D721Med (cell line): ENCODE results near the gene RHEX.

ENCODE experiments used
- DNase-seq: peaks from one replicate; pipeline ENCODE4 v3.0.0; 2011; ENCODE audit warnings: low spot score; ENCODE audit not compliant: insufficient read length
- FAIRE-seq: peaks from 2 replicates; lab custom pipeline; 2011; peaks lifted over from hg19 to GRCh38; lab: Jason Lieb, UNC
- CTCF ChIP-seq: IDR thresholded peaks from 2 replicates; pipeline ENCODE4 v1.5.1; 2012; ENCODE audit warnings: mild to moderate bottlenecking, control low read depth; ENCODE audit not compliant: insufficient read depth; ENCODE audit errors: missing control alignments

The RHEX gene

GRCh38 chr1:206125346-206125745 lies 72.4 kb downstream of the RHEX start:
- FAIRE-seq (no peak), DNase-seq (no peak)
- no peak for TF ChIP-seq CTCF

- TF ChIP-seq CTCF: no peak
- DNase-seq: no peak
- FAIRE-seq: no peak
Measured at GRCh38 chr1:206127336-206127735, 74.4 kb downstream of the RHEX start.

DNA sequence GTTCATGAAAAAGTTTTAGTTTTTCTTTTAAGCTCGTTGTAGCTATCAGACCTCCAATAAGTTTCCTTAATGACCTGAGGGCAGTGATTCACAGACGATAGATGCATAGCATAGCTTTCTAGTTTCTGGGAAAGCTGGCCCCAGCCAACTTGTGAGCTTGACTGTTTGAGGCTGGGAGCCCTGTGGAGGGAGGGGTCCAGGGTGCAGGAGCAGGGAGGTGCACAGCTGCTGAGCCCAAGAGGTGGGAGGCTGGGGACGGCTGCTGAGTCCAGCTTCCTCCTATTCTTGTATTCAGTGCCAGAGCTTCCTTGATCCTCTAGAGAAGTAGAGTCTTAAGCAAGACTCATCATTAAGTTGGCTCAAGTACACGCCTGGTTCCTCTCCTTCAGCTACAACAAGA lies 75.2 kb downstream of the RHEX start:
- no peak for FAIRE-seq
- no peak for DNase-seq
- TF ChIP-seq CTCF: no peak

DNA sequence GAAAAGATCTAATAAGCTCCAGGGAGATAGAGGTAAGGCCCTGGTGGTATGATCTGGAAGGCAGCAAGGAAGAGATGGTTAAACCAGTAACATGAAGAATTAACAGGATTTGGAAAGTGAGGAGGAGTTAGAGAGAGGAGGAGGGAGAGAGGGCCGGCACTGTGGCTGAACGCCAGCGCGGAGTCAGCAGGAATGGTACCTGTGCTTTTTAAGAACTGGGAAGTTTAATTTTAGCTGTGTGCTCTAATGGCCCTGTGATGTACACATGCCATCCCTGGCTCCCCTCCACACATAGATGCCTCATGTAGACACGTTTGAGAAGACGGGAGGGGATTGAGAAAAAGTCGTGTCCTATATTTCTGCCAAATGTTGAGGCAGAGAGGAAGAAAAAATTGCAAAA lies 78.1 kb downstream of the RHEX start:
- DNase-seq (no peak), FAIRE-seq (no peak)
- TF ChIP-seq CTCF: no peak

DNA sequence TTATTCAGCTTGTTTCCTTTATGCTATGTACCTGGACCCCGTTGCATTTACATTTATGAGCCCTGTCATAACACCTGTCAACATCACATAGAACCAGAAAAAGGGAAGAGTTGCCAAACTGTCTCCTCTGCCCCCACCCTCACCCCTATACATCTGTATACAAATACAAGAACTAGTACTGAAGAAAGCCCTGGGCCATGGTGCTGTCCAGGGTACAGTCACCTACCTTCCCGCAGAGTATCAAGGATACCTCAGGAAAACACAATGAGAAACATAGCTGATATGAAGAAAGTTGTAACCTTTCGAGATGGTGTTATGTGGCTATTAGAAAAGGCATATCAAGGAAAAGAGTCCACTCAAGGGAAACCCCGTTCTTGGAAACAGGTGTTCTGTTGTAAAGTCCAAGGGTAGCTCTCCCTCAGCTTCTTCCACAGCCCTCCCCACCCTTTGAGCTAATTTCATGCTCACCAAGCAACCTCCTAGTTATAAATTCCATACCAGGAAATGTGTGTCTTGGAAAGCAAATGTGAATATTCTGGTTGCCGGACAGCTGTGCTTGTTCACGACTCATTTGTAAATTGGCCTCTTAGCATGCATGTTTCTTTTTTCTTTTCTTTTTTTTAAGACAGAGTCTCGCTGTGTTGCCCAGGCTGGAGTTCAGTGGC lies 80.9 kb downstream of the RHEX start:
- DNase-seq (no peak), FAIRE-seq (no peak)
- no peak for TF ChIP-seq CTCF

GRCh38 chr1:206135248-206135647 lies 82.3 kb downstream of the RHEX start:
- TF ChIP-seq CTCF: no peak
- no peak for DNase-seq
- no peak for FAIRE-seq

- no peak for DNase-seq
- no peak for TF ChIP-seq CTCF
- FAIRE-seq: no peak
Measured at GRCh38 chr1:206136241-206136640, 83.3 kb downstream of the RHEX start.
